K562 (cell line): ENCODE results near the gene AKAP12. TPM values are rescaled to one million over a fixed set of nuclear protein-coding genes. Genes with fewer than 3 reads are reported as not detected.

Experiments
- BMI1 ChIP-seq: fragments of 150-350 bp; IDR thresholded peaks from 2 replicates; pipeline ENCODE4 v1.6.1; 2014; ENCODE audit warnings: low read length
- DMBX1 ChIP-seq: fragments of 250-450 bp; sonication (Bioruptor Pico); IDR thresholded peaks from 2 replicates; pipeline ENCODE4 v1.8.0; 2022; ENCODE audit warnings: inconsistent platforms, mild to moderate bottlenecking, moderate library complexity, borderline replicate concordance
- EGR1 ChIP-seq: fragments of 450-650 bp; conservative IDR thresholded peaks from 2 replicates; pipeline ENCODE4 v1.6.1; 2017; ENCODE audit warnings: mild to moderate bottlenecking
- EP400 ChIP-seq: fragments of 450-650 bp; IDR thresholded peaks from 2 replicates; pipeline ENCODE4 v1.6.1; 2017; ENCODE audit warnings: antibody characterized with exemption, mild to moderate bottlenecking, moderate library complexity
- FIP1L1 ChIP-seq: fragments of 200-400 bp; formaldehyde crosslinking; IDR thresholded peaks from 2 replicates; pipeline ENCODE4 v1.6.1; 2018; ENCODE audit warnings: mild to moderate bottlenecking, low read depth, low read length; ENCODE audit not compliant: poor library complexity, severe bottlenecking
- FOXM1 ChIP-seq, 2 experiments: fragments of 450-650 bp in 1 of 2; sonication (generic) in 1 of 2; formaldehyde crosslinking in 1 of 2; IDR thresholded peaks; 2 replicates each; pipeline versions ENCODE4 v1.6.1 to v1.9.0; 2017 to 2022; ENCODE audit warnings: low read depth in 2 of 2, mild to moderate bottlenecking in 2 of 2, missing genetic modification reagents in 1 of 2, moderate library complexity in 1 of 2
- HCFC1 ChIP-seq: IDR thresholded peaks from 2 replicates; pipeline ENCODE4 v1.6.1; 2012; ENCODE audit warnings: low read depth, low read length, improper control_type of control experiment
- NCOA1 ChIP-seq: fragments of 450-650 bp; IDR thresholded peaks from 2 replicates; pipeline ENCODE4 v1.6.1; 2016; ENCODE audit warnings: low read depth
- PHTF2 ChIP-seq: fragments of 250-450 bp; sonication (Bioruptor Pico); IDR thresholded peaks from 2 replicates; pipeline ENCODE4 v1.5.0; 2021; ENCODE audit warnings: mild to moderate bottlenecking
- PML ChIP-seq: IDR thresholded peaks from 2 replicates; pipeline ENCODE4 v1.6.1; 2012; ENCODE audit warnings: low read length, inconsistent platforms
- POLR3A ChIP-seq: IDR thresholded peaks from 2 replicates; pipeline ENCODE4 v1.6.1; 2011; ENCODE audit warnings: borderline replicate concordance, mild to moderate bottlenecking, moderate library complexity; ENCODE audit not compliant: insufficient read length, insufficient read depth; ENCODE audit errors: extremely low read depth
- RBM34 ChIP-seq: fragments of 200-400 bp; formaldehyde crosslinking; IDR thresholded peaks from 2 replicates; pipeline ENCODE4 v1.6.1; 2018; ENCODE audit warnings: low read length, borderline replicate concordance; ENCODE audit not compliant: insufficient read depth
- SIRT6 ChIP-seq: IDR thresholded peaks from one replicate; pipeline ENCODE4 v1.6.1; 2012; ENCODE audit warnings: low read depth, mild to moderate bottlenecking, control low read depth, inconsistent platforms, low read length, moderate library complexity
- SMARCA4 ChIP-seq: fragments of 450-650 bp; IDR thresholded peaks from 2 replicates; pipeline ENCODE4 v1.6.1; 2016
- SUPT5H ChIP-seq: fragments of 450-650 bp; IDR thresholded peaks from 2 replicates; pipeline ENCODE4 v1.6.1; 2016
- ZC3H8 ChIP-seq: fragments of 450-650 bp; IDR thresholded peaks from 2 replicates; pipeline ENCODE4 v1.6.1; 2017
- ZNF165 ChIP-seq: fragments of 250-450 bp; sonication (Bioruptor Pico); IDR thresholded peaks from 2 replicates; pipeline ENCODE4 v1.4.0; 2020; ENCODE audit warnings: borderline replicate concordance
- ZNF3 ChIP-seq: fragments of 250-450 bp; sonication (Bioruptor Pico); IDR thresholded peaks from 2 replicates; pipeline ENCODE4 v1.5.0; 2021; ENCODE audit warnings: mild to moderate bottlenecking, moderate library complexity
- ZNF695 ChIP-seq: fragments of 450-650 bp; formaldehyde crosslinking; IDR thresholded peaks from 2 replicates; pipeline ENCODE4 v1.4.0; 2020; ENCODE audit warnings: mild to moderate bottlenecking, moderate library complexity
- polyA plus RNA-seq, 8 experiments: library from polyadenylated mRNA; depleted of rRNA in 4 of 8; stranded (reverse) in 5 of 8; unstranded in 3 of 8; fragments of >200 nt; fragmentation: Nextera tagmentation in 2 of 8; fragmentation: Illumina TruSeq in 1 of 8; extraction: Ambion mirVana in 2 of 8; extraction: Trizol in 1 of 8; gene quantifications; 2 replicates each; pipeline versions ENCODE4 v1.2.1 to v1.2.3, GENCODE V29; 2011 to 2014; ENCODE audit warnings: inconsistent platforms in 1 of 8, missing spikeins in 1 of 8
- total RNA-seq, 7 experiments: library from RNA; depleted of rRNA in 6 of 7; stranded (reverse); fragments of >200 nt in 6 of 7; fragmentation: Illumina TruSeq in 2 of 7; extraction: Trizol in 2 of 7; gene quantifications; 2 replicates each; pipeline versions ENCODE4 v1.2.1 to v1.2.3, GENCODE V29; 2011 to 2021; ENCODE audit warnings: low replicate concordance in 1 of 7
- TF ChIP-seq, protein P1 (sequence below): fragments of 200-800 bp; sonication (Bioruptor generic); IDR thresholded peaks from 2 replicates; pipeline ENCODE4 v1.6.1; 2017; ENCODE audit warnings: missing genetic modification characterization, missing compliant biosample characterization
- TF ChIP-seq, protein P2 (sequence below): sonication (generic); formaldehyde crosslinking; IDR thresholded peaks from 2 replicates; pipeline ENCODE4 v1.8.1; 2023; ENCODE audit warnings: mild to moderate bottlenecking, missing genetic modification reagents
- TF ChIP-seq, protein P3 (sequence below): sonication (generic); formaldehyde crosslinking; IDR thresholded peaks from 2 replicates; pipeline ENCODE4 v1.8.0; 2023; ENCODE audit warnings: missing genetic modification reagents, mild to moderate bottlenecking, borderline replicate concordance

The AKAP12 gene
- total and polyA plus RNA-seq, 9 of the 15 experiments (the other 6 are each of a cell fraction or from before 2014, with no cell fraction given): 0.08 to 2.0 (median 0.62) TPM

DNA sequence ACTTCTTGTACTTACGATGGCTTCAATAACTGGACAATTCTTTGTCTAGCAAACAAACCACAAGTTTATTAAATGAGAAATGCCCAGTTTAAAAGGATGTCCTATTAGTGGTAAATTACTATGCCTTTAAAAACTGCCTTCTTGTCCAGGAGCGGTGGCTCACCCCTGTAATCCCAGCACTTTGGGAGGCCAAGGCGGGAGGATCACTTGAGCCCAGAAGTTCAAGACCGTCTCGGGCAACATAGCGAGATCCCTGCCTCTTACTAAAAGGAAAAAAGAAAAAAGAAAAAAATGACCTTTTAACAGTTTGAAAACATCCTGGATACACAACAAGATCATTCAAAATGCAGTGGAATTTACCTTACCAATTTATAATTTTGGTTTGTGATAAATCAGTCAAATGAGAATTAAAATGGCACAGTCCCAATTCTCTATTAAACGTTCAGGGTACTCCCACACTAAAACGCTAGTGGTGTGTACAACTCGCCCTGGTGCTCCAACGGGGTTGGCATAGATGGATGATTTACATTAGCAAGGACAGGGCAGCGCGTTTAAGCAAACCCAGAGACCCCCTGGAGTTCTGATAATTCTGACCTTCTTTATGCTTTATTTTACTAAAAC is 149.3 kb downstream of the AKAP12 start (continued):
- TF ChIP-seq, protein P1, sequence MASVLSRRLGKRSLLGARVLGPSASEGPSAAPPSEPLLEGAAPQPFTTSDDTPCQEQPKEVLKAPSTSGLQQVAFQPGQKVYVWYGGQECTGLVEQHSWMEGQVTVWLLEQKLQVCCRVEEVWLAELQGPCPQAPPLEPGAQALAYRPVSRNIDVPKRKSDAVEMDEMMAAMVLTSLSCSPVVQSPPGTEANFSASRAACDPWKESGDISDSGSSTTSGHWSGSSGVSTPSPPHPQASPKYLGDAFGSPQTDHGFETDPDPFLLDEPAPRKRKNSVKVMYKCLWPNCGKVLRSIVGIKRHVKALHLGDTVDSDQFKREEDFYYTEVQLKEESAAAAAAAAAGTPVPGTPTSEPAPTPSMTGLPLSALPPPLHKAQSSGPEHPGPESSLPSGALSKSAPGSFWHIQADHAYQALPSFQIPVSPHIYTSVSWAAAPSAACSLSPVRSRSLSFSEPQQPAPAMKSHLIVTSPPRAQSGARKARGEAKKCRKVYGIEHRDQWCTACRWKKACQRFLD (CRISPR knock-in tag): no peak
- TF ChIP-seq ZNF695 (CRISPR knock-in tag): no peak
- TF ChIP-seq RBM34: no peak
- TF ChIP-seq HCFC1: no peak
- 0 out of 2 replicates have a peak, but pooled peaks have one; percentile 13 for TF ChIP-seq EP400
- TF ChIP-seq SMARCA4: no peak
- TF ChIP-seq PHTF2 (CRISPR knock-in tag): no peak
- TF ChIP-seq, protein P2, sequence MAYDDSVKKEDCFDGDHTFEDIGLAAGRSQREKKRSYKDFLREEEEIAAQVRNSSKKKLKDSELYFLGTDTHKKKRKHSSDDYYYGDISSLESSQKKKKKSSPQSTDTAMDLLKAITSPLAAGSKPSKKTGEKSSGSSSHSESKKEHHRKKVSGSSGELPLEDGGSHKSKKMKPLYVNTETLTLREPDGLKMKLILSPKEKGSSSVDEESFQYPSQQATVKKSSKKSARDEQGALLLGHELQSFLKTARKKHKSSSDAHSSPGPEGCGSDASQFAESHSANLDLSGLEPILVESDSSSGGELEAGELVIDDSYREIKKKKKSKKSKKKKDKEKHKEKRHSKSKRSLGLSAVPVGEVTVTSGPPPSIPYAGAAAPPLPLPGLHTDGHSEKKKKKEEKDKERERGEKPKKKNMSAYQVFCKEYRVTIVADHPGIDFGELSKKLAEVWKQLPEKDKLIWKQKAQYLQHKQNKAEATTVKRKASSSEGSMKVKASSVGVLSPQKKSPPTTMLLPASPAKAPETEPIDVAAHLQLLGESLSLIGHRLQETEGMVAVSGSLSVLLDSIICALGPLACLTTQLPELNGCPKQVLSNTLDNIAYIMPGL: no peak
- no peak for TF ChIP-seq SUPT5H
- TF ChIP-seq ZNF3 (CRISPR knock-in tag): no peak
- no peak for TF ChIP-seq FOXM1 (IDR thresholded peaks at IDR 0.05; ENCODE audit: low read depth)
- TF ChIP-seq FOXM1 (CRISPR knock-in tag; IDR thresholded peaks at IDR 0.05; ENCODE audit: low read depth): no peak
- no peak for TF ChIP-seq POLR3A
- TF ChIP-seq, protein P3, sequence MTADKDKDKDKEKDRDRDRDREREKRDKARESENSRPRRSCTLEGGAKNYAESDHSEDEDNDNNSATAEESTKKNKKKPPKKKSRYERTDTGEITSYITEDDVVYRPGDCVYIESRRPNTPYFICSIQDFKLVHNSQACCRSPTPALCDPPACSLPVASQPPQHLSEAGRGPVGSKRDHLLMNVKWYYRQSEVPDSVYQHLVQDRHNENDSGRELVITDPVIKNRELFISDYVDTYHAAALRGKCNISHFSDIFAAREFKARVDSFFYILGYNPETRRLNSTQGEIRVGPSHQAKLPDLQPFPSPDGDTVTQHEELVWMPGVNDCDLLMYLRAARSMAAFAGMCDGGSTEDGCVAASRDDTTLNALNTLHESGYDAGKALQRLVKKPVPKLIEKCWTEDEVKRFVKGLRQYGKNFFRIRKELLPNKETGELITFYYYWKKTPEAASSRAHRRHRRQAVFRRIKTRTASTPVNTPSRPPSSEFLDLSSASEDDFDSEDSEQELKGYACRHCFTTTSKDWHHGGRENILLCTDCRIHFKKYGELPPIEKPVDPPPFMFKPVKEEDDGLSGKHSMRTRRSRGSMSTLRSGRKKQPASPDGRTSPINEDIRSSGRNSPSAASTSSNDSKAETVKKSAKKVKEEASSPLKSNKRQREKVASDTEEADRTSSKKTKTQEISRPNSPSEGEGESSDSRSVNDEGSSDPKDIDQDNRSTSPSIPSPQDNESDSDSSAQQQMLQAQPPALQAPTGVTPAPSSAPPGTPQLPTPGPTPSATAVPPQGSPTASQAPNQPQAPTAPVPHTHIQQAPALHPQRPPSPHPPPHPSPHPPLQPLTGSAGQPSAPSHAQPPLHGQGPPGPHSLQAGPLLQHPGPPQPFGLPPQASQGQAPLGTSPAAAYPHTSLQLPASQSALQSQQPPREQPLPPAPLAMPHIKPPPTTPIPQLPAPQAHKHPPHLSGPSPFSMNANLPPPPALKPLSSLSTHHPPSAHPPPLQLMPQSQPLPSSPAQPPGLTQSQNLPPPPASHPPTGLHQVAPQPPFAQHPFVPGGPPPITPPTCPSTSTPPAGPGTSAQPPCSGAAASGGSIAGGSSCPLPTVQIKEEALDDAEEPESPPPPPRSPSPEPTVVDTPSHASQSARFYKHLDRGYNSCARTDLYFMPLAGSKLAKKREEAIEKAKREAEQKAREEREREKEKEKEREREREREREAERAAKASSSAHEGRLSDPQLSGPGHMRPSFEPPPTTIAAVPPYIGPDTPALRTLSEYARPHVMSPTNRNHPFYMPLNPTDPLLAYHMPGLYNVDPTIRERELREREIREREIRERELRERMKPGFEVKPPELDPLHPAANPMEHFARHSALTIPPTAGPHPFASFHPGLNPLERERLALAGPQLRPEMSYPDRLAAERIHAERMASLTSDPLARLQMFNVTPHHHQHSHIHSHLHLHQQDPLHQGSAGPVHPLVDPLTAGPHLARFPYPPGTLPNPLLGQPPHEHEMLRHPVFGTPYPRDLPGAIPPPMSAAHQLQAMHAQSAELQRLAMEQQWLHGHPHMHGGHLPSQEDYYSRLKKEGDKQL (CRISPR knock-in tag): no peak
- TF ChIP-seq PML: no peak
- no peak for TF ChIP-seq ZNF165
- no peak for TF ChIP-seq EGR1
- TF ChIP-seq NCOA1: no peak
- TF ChIP-seq BMI1: no peak
- TF ChIP-seq SIRT6: no peak
- no peak for TF ChIP-seq ZC3H8
- no peak for TF ChIP-seq DMBX1 (CRISPR knock-in tag)
- TF ChIP-seq FIP1L1: no peak
